SIG-M5 treated with dmso at 0.1 percent for 504 hours (cell line): ENCODE data around the gene PDS5A.
"Not testable (repeated sequence)": the region's sequence is repeated elsewhere in the genome, so short reads cannot be mapped to it uniquely, and the experiment has no call there.

ENCODE experiments used
- DNase-seq: peaks from one replicate; lab custom pipeline; 2025; ENCODE audit not compliant: unreplicated experiment; lab: John Stamatoyannopoulos, UW

PDS5A gene

GRCh38 chr4:39961311-39961877 lies 16.3 kb downstream of the PDS5A start:
- no peak for DNase-seq

DNA sequence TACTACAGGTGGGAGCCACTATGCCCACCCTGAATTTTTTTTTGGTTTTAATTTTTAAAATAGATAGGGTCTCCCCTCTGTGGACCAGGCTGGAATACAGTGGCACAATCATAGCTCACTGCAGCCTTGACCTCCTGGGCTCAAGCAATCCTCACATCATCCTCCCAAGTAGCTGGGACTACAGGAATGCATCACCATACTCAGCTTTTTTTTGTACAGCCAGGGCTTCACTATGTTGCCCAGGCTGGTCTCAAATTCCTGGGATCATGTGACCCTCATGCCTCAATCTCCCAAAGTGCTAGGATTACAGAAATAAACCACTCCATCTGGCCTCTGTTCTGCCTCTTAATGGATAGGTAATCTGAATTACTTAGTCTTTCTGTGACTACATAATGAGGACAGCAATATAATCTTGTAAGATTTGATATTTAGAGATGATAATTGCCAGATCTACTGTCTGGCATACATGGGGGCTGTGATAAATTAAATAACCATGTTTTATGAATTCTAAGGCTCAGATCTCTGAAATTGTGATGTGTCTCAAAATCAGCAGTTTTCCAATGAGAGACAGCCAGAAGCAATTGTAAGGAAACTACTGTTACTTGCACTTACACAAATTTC lies 26.7 kb downstream of the PDS5A start:
- DNase-seq: no peak

- no peak for DNase-seq
Measured at GRCh38 chr4:39947963-39948362, 29.7 kb downstream of the PDS5A start.

DNA sequence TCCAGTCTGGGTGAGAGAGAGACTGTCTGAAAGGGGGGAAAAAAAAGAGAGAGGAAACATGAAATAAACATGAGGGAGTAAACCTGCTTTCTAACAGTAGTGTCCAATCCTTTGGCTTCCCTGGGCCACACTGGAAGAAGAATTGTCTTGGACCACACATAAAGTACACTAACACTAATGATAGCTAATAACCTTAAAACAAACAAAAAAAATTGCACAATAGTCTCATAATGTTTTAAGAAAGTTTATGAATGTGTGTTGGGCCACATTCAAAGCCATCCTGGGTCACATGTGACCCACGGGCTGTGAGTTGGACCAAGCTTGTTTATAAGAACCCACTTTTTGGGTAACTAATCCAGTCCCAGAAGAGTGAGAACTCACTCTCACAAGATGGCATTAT lies 30.3 kb downstream of the PDS5A start:
- DNase-seq: no peak

- DNase-seq: not testable (repeated sequence)
Measured at GRCh38 chr4:39944245-39944644, 33.5 kb downstream of the PDS5A start.

DNA sequence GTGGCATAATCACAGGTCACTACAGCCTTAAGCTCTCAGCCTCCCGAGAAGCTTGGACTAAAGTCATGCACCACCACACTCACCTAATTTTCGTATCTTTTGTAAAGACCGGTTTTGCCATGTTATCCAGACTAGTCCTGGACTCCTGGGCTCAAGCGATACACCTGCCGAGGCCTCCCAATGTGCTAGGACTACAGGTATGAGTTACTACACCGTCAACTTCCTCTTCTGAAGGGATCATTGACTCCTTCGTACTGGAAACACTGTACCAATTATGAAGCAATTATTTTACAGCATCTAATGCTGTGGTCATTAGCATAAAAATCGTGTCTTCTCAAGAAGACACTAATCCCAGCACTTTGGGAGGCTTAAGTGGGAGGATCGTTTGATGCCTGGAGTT lies 35.2 kb downstream of the PDS5A start:
- DNase-seq: no peak

GRCh38 chr4:39941682-39942217 lies 36.0 kb downstream of the PDS5A start:
- no peak for DNase-seq

- DNase-seq: no peak
Measured at GRCh38 chr4:39937683-39938268, 39.9 kb downstream of the PDS5A start.

DNA sequence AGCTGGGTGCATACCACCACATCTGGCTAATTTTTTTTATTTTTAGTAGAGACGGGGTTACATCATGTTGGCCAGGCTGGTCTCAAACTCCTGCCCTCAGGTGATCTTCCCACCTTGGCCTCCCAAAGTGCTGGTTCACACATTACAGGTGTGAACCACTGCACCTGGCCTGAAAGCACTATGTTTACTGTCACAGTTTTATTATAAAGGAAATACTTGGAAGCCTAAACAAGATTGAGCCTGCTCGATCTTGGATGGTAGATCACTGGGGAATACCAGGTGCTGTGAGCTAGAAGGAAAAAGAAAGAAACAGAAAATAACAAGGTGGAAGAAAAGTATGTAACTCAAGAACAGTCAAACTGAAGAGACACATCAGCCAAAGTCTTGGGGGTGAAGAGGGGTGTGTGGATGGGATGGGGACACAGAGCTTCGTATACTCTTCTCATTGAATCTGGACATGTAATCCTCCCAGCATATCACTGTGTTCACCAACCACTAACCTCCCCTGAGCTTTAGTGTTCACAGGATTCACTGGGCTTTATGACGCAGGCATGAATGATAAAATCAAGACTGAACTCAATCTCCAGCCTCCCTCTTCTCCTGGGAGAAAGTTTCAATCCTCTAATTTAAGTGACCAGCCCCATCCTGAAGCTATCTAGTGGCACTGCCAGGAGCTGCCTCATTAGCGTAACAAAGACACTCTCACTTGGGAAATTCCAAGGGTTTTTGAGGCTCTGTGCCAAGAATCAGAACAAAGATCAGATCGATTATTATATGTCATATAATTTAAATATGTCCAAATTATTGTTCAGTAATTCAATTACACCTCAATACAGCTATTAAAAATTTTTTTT lies 40.9 kb downstream of the PDS5A start:
- no peak for DNase-seq

DNA sequence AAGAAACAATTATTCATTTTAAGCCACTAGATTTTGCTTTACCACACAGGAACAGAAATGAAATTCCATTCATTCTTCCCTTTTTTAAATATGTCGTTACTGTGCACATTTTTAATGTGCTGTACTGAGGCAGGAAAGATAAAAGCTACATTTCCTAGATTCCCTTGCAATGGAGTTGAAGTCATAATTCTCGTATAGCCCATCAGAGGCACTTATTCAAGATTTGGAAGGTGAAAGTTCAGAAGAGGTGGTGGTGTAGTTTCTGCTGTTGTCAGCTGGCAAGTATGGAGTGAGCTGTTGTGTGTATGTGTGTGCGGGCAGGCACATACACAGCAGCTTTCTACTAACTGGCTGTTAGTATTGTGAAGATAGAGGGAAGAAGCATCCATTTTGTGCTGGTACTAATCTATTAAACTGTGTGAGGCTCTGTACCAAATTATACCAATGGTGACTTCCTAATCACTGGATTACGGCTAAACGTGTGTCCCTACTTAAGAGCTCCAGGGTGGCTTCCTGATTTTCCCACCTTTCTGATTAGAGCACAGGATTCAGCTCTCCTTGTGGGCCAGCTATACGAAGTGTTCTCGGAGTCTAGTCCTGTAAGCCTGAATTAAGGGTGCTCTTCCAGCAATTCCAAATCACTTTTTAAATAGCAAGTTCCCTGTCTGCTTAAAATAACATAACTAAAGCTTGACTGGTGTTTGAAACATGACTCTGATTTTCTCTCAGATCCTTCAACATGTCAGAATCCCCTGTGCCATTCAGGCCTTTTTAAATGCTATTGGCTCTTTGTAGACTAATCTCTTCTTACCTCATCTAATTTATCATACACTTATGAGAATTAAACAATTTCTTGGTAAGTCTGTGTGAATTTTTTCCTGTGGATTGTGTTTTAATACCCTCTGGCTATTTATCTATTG lies 43.8 kb downstream of the PDS5A start:
- no peak for DNase-seq

DNA sequence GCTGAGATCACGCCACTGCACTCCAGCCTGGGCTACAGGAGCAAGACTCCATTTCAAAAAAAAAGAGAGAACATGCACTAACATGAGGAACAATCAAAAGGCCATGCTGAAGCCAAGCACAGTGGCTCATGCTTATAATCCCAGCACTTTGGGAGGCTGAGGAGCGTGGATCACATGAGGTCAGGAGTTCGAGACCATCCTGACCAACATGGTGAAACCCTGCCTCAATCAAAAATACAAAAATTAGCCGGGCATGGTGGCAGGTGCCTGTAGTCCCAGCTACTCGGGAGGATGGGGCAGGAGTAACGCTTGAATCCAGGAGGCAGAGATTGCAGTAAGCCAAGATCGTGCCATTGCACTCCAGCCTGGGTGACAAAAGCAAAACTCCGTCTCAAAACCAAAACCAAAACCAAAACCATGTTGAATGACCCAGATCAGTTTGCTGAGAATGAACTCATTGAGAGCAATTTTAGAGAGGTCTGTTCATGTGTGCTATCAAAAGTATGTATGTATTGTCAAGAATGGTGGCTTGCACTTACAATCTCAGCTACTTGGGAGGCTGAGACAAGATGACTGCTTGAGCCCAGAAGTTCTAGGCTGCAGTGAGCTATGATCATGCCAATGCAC lies 44.8 kb downstream of the PDS5A start:
- no peak for DNase-seq

DNA sequence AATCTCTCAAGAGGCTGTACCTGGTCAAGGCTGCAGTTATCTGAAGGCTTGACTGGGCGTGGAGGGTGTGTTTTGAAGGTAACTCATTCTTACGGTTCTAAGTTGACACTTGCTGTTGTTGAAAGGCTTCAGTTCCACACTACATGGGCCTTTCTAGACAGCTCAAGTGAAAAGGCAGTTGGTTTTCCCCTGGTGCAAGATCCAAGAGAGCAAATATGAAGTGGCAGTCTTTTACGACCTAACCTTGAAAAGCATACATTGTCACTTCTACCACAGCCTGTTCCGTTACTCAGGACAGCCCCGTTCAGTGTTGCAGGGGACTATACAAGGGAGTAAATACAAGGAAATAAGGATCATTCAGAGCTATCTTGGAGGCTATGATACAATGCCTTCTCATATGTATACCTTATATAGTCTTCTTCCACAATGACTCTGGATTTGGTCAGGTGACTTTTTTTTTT lies 46.2 kb downstream of the PDS5A start:
- no peak for DNase-seq

DNA sequence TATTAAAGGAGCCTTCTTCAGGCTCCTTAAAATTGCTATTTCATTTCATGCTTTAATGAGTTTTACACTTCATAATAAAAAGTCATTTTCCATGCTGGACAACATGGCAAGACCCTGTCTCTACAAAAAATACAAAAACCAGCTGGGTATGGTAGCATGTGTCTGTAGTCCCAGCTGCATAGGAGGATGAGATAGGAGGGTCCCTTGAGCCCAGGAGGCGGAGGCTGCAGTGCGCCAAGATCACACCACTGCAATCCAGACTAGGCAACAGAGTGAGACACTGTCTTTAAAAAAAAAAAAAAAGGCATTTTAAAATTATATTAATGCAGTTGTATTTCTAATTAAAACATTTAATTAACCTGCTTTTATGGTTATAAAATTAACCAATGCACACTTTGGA lies 49.2 kb downstream of the PDS5A start:
- no peak for DNase-seq

- DNase-seq: no peak
Measured at GRCh38 chr4:39924014-39924413, 53.7 kb downstream of the PDS5A start.

DNA sequence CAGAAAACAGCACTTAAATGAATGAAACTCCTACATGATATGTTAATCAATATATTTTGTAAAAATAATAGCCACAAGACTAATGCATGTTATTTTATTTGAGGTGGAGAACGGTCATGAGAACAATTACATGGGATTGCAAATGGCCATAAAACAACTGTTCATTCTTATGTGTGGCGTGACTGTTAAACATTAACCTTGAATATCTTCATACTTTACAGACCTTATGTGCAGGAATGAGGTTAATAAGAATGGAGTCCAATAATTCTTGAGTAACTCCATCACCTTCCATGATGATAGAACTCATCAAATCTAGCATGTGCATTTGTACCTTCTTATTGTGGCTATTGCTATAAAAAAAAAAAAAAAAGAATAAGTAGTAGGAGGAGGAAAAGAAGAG lies 55.3 kb downstream of the PDS5A start:
- no peak for DNase-seq

DNA sequence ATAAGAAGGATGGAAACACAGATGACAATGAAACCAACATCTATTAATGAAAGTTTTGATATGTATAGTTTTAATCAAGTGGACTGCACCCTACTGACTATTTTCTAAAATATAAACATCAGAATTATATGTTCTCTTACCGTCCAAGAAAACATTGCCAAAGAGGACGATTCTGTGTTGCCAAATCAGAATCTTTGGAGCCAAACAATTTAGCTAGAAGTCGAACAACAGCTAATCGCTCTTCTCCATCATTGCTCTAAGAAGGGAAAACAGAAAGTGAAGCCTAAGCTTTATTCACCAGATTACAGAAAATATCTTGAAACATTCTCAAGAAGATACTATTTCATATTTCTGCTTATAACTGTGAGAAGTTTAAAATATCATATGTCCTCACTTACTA lies 64.2 kb downstream of the PDS5A start:
- no peak for DNase-seq

GRCh38 chr4:39910064-39910463 lies 67.6 kb downstream of the PDS5A start:
- no peak for DNase-seq

DNA sequence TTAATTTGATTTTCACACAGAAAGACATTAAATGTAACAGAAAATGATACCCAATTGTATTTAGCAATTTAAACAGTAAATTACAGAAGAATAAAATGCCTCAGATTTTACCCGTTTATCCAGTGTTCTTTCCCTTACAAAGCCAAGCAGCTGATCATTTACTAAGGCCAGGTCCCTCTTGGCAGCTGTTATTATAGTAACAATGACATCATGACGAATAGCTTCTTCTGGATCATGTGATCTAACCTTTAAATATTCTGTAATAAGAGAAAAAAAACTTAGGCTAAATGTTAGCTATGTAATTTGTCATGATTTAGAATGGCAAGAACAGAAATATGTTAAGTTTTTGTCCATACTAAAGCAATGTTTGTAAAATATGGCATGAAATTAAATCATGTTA lies 69.4 kb downstream of the PDS5A start:
- DNase-seq: no peak

DNA sequence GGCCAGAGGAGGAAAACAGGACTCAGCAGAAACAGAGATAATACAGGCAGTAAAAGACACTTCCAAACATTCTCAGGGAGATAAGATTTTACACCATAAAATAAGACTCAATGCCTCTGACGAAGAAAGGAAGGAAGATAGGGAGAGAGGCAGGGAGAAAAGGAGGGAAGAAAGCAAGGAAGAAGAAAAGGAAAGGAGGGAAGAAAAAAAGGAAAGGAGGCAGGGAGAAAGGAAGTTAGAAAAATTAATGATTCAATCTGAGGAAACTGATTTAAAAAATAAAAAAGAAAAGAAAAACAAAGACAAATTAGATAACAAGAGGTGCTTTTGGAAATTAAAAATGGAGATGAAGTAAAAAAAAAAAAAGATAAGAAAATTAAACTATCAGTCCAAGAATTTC lies 72.1 kb downstream of the PDS5A start:
- no peak for DNase-seq

- not testable (repeated sequence) for DNase-seq
Measured at GRCh38 chr4:39905019-39905418, 72.7 kb downstream of the PDS5A start.
